ENCODE measurements around the gene DZIP1L. TPM values are rescaled to one million over a fixed set of nuclear protein-coding genes. Genes with fewer than 3 reads are reported as not detected.

The DZIP1L gene
- total RNA-seq, 1 donor, result 52.7 TPM

DNA sequence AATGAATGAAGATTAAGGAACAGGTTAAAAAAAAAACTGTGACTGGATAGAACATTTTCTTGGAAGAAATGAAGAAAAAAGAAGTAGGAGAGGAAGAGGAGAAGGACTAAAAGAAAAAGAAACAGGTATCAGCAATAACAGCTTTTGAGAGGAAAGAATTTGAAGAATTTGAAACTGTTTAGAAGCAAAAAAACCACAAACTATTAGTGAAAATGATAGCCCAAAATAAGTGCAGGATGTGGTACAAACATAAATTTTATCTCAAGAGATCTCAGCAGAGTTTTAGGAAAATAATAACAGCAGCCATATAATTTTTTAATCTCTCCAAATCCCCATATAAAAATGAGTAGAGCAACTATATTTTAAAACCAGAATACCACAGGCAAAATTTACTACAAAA is 25.5 kb upstream of the DZIP1L start:
- no peak overlapping the region for H3K4me3 ChIP-seq (ENCODE audit: low read depth, low read length)
- TF ChIP-seq, protein P1, sequence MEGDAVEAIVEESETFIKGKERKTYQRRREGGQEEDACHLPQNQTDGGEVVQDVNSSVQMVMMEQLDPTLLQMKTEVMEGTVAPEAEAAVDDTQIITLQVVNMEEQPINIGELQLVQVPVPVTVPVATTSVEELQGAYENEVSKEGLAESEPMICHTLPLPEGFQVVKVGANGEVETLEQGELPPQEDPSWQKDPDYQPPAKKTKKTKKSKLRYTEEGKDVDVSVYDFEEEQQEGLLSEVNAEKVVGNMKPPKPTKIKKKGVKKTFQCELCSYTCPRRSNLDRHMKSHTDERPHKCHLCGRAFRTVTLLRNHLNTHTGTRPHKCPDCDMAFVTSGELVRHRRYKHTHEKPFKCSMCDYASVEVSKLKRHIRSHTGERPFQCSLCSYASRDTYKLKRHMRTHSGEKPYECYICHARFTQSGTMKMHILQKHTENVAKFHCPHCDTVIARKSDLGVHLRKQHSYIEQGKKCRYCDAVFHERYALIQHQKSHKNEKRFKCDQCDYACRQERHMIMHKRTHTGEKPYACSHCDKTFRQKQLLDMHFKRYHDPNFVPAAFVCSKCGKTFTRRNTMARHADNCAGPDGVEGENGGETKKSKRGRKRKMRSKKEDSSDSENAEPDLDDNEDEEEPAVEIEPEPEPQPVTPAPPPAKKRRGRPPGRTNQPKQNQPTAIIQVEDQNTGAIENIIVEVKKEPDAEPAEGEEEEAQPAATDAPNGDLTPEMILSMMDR (IDR thresholded peaks at IDR 0.05; ENCODE audit: insufficient read depth, low read depth, low read length), result no peak
- no peak for DNase-seq (ENCODE audit: low read depth)

DNA sequence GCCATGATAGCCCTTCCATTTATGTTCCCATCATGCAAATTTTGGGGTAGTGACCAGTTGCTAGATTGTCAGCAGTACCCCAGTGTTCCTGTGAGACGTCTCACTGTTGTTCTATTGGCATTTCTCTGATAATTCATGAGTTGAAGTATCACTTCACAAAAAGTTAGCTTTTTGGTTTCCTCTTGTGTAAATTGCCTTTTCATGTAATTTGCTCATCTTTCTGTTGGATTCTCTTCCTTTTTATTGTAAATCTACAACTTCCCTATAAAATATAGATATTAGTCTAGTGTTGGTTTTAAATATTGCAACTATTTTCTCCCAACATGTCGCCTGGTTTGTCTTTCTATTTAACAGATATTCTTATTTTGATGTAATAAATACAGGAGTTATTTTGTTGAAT is 24.3 kb upstream of the DZIP1L start:
- TF ChIP-seq, protein P1 (IDR thresholded peaks at IDR 0.05; ENCODE audit: insufficient read depth, low read depth, low read length), result no peak
- no peak for DNase-seq (ENCODE audit: low read depth)
- no peak overlapping the region for H3K4me3 ChIP-seq (ENCODE audit: low read depth, low read length)

DNA sequence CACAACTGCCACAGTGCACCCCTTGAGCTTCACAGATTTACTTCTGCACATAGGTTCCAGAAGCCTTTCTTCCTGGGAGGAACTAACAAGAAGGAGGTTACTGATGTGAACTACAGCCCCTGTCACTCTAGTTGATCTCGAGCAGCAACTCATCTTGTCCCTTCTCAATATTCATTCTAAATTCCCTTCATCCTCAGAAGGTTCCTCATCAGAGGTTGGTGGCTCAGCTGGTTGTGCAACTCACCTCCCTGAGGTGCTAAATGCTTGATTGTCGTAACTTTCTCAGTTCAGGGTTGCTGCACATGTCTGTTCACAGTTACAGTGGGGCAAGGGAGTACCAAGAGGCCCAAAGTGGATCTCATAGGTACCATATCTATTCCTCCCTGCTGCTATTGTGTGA is 22.5 kb upstream of the DZIP1L start:
- no peak overlapping the region for H3K4me3 ChIP-seq (ENCODE audit: low read depth, low read length)
- TF ChIP-seq, protein P1 (IDR thresholded peaks at IDR 0.05; ENCODE audit: insufficient read depth, low read depth, low read length), result no peak
- DNase-seq (ENCODE audit: low read depth), result no peak

DNA sequence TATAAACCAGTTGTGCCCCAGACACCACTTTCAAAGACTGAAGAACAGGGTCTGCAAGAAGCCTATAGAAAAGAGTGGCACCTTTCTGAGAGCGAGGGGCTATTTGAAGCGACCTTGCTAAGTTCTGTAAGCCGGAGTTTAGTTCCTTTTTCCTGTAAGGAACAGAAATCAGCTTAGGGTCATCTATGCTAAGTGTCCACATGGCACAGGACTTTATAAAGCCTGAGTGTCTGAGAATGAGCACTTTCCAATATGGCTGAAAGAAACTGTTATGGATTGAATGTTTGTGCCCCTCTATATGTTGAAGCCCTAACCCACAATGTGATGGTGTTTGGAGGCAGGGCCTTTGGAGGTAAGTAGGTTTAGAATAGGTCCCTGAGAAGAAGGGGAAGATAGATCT is 20.8 kb upstream of the DZIP1L start:
- no peak overlapping the region for H3K4me3 ChIP-seq (ENCODE audit: low read depth, low read length)
- no peak for DNase-seq (ENCODE audit: low read depth)
- TF ChIP-seq, protein P1 (IDR thresholded peaks at IDR 0.05; ENCODE audit: insufficient read depth, low read depth, low read length), result no peak

DNA sequence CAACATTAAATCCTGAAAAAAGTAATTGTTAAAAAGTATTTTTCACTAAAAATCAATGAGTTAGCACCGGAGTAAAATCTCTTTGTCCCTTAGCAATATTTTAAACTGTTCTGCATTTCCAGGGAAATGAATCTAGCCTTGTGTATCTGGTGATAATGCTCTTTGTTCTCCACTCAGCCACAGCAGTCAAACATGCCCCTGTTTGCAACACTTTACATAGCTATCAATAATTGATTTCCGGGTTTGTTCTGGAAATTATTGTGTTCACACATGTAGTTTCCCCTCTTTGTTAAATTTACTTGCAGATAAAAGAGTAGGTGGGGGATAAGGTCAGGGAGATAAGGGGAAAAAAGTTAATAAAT is 20.4 kb upstream of the DZIP1L start:
- DNase-seq (ENCODE audit: low read depth), result no peak
- TF ChIP-seq, protein P1 (IDR thresholded peaks at IDR 0.05; ENCODE audit: insufficient read depth, low read depth, low read length), result no peak
- no peak overlapping the region for H3K4me3 ChIP-seq (ENCODE audit: low read depth, low read length)

DNA sequence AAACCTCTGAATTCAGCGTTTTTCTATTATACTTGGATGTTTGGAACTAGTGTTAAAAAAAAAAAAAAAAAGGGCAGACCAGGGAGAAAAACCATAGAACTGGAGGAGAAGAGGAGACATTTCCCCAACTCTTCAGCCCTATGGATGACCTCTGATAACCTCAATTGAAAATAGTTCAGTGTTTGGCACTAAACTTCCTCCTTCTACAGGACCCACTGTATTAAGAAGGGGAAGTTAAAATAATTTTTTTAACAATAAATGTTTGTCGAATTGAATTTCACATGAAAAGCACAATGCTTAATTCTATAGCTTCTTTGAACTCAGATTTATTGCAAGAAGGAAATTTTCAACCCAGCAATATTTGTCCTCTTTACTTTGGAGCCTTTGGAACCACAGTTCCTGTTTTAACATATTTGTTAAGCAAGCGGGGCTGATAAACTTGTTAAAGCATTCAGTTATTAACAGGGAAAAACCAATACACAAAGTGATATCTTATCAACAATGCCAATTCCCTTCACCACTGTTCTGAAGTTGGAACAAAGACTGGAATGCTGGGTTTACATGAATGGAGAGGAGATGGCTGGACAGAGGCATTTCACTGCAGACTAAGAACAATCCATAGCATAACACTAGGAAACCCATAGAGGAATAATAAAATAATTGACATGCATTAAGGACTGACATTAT is 19.9 kb upstream of the DZIP1L start:
- TF ChIP-seq, protein P1 (IDR thresholded peaks at IDR 0.05; ENCODE audit: insufficient read depth, low read depth, low read length), result no peak
- DNase-seq (ENCODE audit: low read depth), result no peak
- no peak overlapping the region for H3K4me3 ChIP-seq (ENCODE audit: low read depth, low read length)

DNA sequence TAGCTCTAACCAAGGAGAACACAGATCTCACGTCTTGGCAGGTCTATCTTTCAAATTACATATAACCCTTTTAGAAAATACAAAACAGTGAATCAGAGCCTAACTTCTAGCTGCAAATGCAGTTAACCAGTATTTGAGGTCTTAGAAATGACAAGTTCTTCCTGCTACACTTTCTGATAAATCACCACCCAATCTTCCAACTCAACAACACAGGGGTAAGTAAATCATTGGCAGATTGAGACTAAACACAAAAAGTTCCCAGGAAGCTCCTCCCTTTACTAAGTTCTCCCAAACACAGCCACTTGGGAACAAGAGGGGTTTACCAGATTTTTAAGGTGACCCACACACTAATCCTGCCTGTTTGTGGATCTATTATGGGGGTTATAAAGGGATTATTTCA is 16.8 kb upstream of the DZIP1L start, which contains the start of gene A4GNT:
Gene A4GNT (minus strand): TSS at position 152 of the 400 bp plus-strand sequence. CDS start 1,134 bp downstream, outside the sequence.
- TF ChIP-seq, protein P1 (IDR thresholded peaks at IDR 0.05; ENCODE audit: insufficient read depth, low read depth, low read length), result no peak
- DNase-seq (ENCODE audit: low read depth), result no peak
- H3K4me3 ChIP-seq (ENCODE audit: low read depth, low read length), result no peak within 1 kb of the TSS

All from fibroblast of villous mesenchyme (primary cell).